ENCODE data around the gene KIF21A. TPM values are rescaled to one million over a fixed set of nuclear protein-coding genes. Genes with fewer than 3 reads are reported as not detected.

The KIF21A gene
- total and polyA plus RNA-seq, 5 donors from 2014 or later, result 1.7 to 10.7 (median 2.1) TPM

GRCh38 chr12:39369756-39370155 lies 73.2 kb downstream of the KIF21A start:
- Histone ChIP-seq H3K36me3 (ENCODE audit: control insufficient read depth, insufficient read depth, low read length) (peaks cover 2% of the 10 kb centered on the region), H3K27ac (ENCODE audit: insufficient read depth, low read length, poor library complexity, severe bottlenecking) (no peak overlapping the region), H3K27me3 (ENCODE audit: control insufficient read depth, insufficient read depth, low read length) (no peaks in the 10 kb centered on the region), H3K4me3 (ENCODE audit: low read depth, low read length) (no peak overlapping the region), H3K9me3 (ENCODE audit: control insufficient read depth in 2 of 2, low read length in 2 of 2) (no peaks in the 10 kb centered on the region), H3K4me1 (ENCODE audit: control insufficient read depth, insufficient read depth, low read length, poor library complexity, severe bottlenecking) (peaks cover 5% of the 10 kb centered on the region)
- ATAC-seq (ENCODE audit: low read depth in 2 of 2) (no peak), DNase-seq (peak in 1 of 3 donors; percentile 22)
- H3K9me3 Mint-ChIP-seq, result no peaks in the 10 kb centered on the region
- H3K4me3 Mint-ChIP-seq, result no peak overlapping the region
- peaks cover 22% of the 10 kb centered on the region for H3K36me3 Mint-ChIP-seq
- no peak overlapping the region for H3K27ac Mint-ChIP-seq
- peaks cover 0 to 13% (median 11%) of the 10 kb centered on the region in 4 donors for H3K4me1 Mint-ChIP-seq
- H3K27me3 Mint-ChIP-seq, result no peaks in the 10 kb centered on the region

- Histone ChIP-seq H3K27ac (ENCODE audit: insufficient read depth, low read length, poor library complexity, severe bottlenecking) (no peak overlapping the region), H3K4me1 (ENCODE audit: control insufficient read depth, insufficient read depth, low read length, poor library complexity, severe bottlenecking) (peaks cover 5% of the 10 kb centered on the region), H3K9me3 (ENCODE audit: control insufficient read depth in 2 of 2, low read length in 2 of 2) (no peaks in the 10 kb centered on the region), H3K4me3 (ENCODE audit: low read depth, low read length) (no peak overlapping the region), H3K27me3 (ENCODE audit: control insufficient read depth, insufficient read depth, low read length) (no peaks in the 10 kb centered on the region), H3K36me3 (ENCODE audit: control insufficient read depth, insufficient read depth, low read length) (peaks cover 2% of the 10 kb centered on the region)
- Mint-ChIP-seq H3K4me3 (no peak overlapping the region), H3K36me3 (peaks cover 24% of the 10 kb centered on the region), H3K27ac (no peak overlapping the region), H3K4me1 (peaks cover 0 to 13% (median 11%) of the 10 kb centered on the region in 4 donors), H3K27me3 (no peaks in the 10 kb centered on the region), H3K9me3 (no peaks in the 10 kb centered on the region)
- DNase-seq (no peak), ATAC-seq (ENCODE audit: low read depth in 2 of 2) (no peak)
Observed at GRCh38 chr12:39368891-39369290, 74.0 kb downstream of the KIF21A start.

- Mint-ChIP-seq H3K9me3 (no peaks in the 10 kb centered on the region), H3K27me3 (no peaks in the 10 kb centered on the region), H3K4me1 (peaks cover 0 to 10% (median 9%) of the 10 kb centered on the region in 4 donors)
Observed at GRCh38 chr12:39368096-39368495, 74.8 kb downstream of the KIF21A start.

GRCh38 chr12:39367494-39367893 lies 75.4 kb downstream of the KIF21A start:
- peaks cover 0 to 5% (median 4%) of the 10 kb centered on the region in 4 donors for H3K4me1 Mint-ChIP-seq
- no peaks in the 10 kb centered on the region for H3K4me1 ChIP-seq (ENCODE audit: control insufficient read depth, insufficient read depth, low read length, poor library complexity, severe bottlenecking)
- H3K27ac ChIP-seq (ENCODE audit: insufficient read depth, low read length, poor library complexity, severe bottlenecking), result no peak overlapping the region
- ATAC-seq (ENCODE audit: low read depth in 2 of 2) (no peak), DNase-seq (no peak)
- no peaks in the 10 kb centered on the region for H3K9me3 Mint-ChIP-seq
- H3K27ac Mint-ChIP-seq, result no peak overlapping the region
- peaks cover 24% of the 10 kb centered on the region for H3K36me3 Mint-ChIP-seq
- H3K27me3 ChIP-seq (ENCODE audit: control insufficient read depth, insufficient read depth, low read length), result no peaks in the 10 kb centered on the region
- no peak overlapping the region for H3K4me3 ChIP-seq (ENCODE audit: low read depth, low read length)
- H3K4me3 Mint-ChIP-seq, result no peak overlapping the region
- no peaks in the 10 kb centered on the region for H3K9me3 ChIP-seq (ENCODE audit: control insufficient read depth in 2 of 2, low read length in 2 of 2)
- no peaks in the 10 kb centered on the region for H3K27me3 Mint-ChIP-seq
- H3K36me3 ChIP-seq (ENCODE audit: control insufficient read depth, insufficient read depth, low read length), result peaks cover 6% of the 10 kb centered on the region

More at GRCh38 chr12:39368096-39368495, 74.8 kb downstream of the KIF21A start:
- no peak overlapping the region for H3K4me3 Mint-ChIP-seq
- Histone ChIP-seq H3K9me3 (ENCODE audit: control insufficient read depth in 2 of 2, low read length in 2 of 2) (no peaks in the 10 kb centered on the region), H3K4me3 (ENCODE audit: low read depth, low read length) (no peak overlapping the region), H3K27me3 (ENCODE audit: control insufficient read depth, insufficient read depth, low read length) (no peaks in the 10 kb centered on the region), H3K36me3 (ENCODE audit: control insufficient read depth, insufficient read depth, low read length) (peaks cover 4% of the 10 kb centered on the region), H3K27ac (ENCODE audit: insufficient read depth, low read length, poor library complexity, severe bottlenecking) (no peak overlapping the region), H3K4me1 (ENCODE audit: control insufficient read depth, insufficient read depth, low read length, poor library complexity, severe bottlenecking) (peaks cover 5% of the 10 kb centered on the region)
- peaks cover 24% of the 10 kb centered on the region for H3K36me3 Mint-ChIP-seq
- ATAC-seq (ENCODE audit: low read depth in 2 of 2) (no peak), DNase-seq (no peak)
- H3K27ac Mint-ChIP-seq, result no peak overlapping the region

- Mint-ChIP-seq H3K27ac (no peak overlapping the region), H3K4me1 (peaks cover 0 to 2% (median 0%) of the 10 kb centered on the region in 4 donors), H3K27me3 (no peaks in the 10 kb centered on the region), H3K9me3 (no peaks in the 10 kb centered on the region), H3K36me3 (peaks cover 34% of the 10 kb centered on the region), H3K4me3 (no peak overlapping the region)
- ATAC-seq (ENCODE audit: low read depth in 2 of 2) (no peak), DNase-seq (no peak)
- Histone ChIP-seq H3K4me1 (ENCODE audit: control insufficient read depth, insufficient read depth, low read length, poor library complexity, severe bottlenecking) (no peaks in the 10 kb centered on the region), H3K36me3 (ENCODE audit: control insufficient read depth, insufficient read depth, low read length) (peaks cover 6% of the 10 kb centered on the region), H3K9me3 (ENCODE audit: control insufficient read depth in 2 of 2, low read length in 2 of 2) (no peaks in the 10 kb centered on the region), H3K4me3 (ENCODE audit: low read depth, low read length) (no peak overlapping the region), H3K27me3 (ENCODE audit: control insufficient read depth, insufficient read depth, low read length) (no peaks in the 10 kb centered on the region), H3K27ac (ENCODE audit: insufficient read depth, low read length, poor library complexity, severe bottlenecking) (no peak overlapping the region)
Observed at GRCh38 chr12:39365364-39366001, 77.4 kb downstream of the KIF21A start.

GRCh38 chr12:39364196-39364595 lies 78.7 kb downstream of the KIF21A start:
- no peaks in the 10 kb centered on the region for H3K4me1 Mint-ChIP-seq
- Histone ChIP-seq H3K4me3 (ENCODE audit: low read depth, low read length) (no peak overlapping the region), H3K27ac (ENCODE audit: insufficient read depth, low read length, poor library complexity, severe bottlenecking) (no peak overlapping the region), H3K27me3 (ENCODE audit: control insufficient read depth, insufficient read depth, low read length) (no peaks in the 10 kb centered on the region), H3K36me3 (ENCODE audit: control insufficient read depth, insufficient read depth, low read length) (peaks cover 6% of the 10 kb centered on the region), H3K4me1 (ENCODE audit: control insufficient read depth, insufficient read depth, low read length, poor library complexity, severe bottlenecking) (no peaks in the 10 kb centered on the region), H3K9me3 (ENCODE audit: control insufficient read depth in 2 of 2, low read length in 2 of 2) (no peaks in the 10 kb centered on the region)
- H3K9me3 Mint-ChIP-seq, result no peaks in the 10 kb centered on the region
- DNase-seq (no peak), ATAC-seq (ENCODE audit: low read depth in 2 of 2) (no peak)
- H3K27ac Mint-ChIP-seq, result no peak overlapping the region
- H3K36me3 Mint-ChIP-seq, result peaks cover 34% of the 10 kb centered on the region
- no peak overlapping the region for H3K4me3 Mint-ChIP-seq
- H3K27me3 Mint-ChIP-seq, result no peaks in the 10 kb centered on the region

GRCh38 chr12:39359645-39360044 lies 83.3 kb downstream of the KIF21A start:
- Mint-ChIP-seq H3K9me3 (no peaks in the 10 kb centered on the region), H3K27me3 (no peaks in the 10 kb centered on the region), H3K36me3 (peaks cover 33% of the 10 kb centered on the region), H3K4me1 (no peaks in the 10 kb centered on the region), H3K27ac (no peak overlapping the region), H3K4me3 (no peak overlapping the region)
- Histone ChIP-seq H3K4me3 (ENCODE audit: low read depth, low read length) (no peak overlapping the region), H3K9me3 (ENCODE audit: control insufficient read depth in 2 of 2, low read length in 2 of 2) (no peaks in the 10 kb centered on the region), H3K36me3 (ENCODE audit: control insufficient read depth, insufficient read depth, low read length) (peaks cover 6% of the 10 kb centered on the region), H3K27ac (ENCODE audit: insufficient read depth, low read length, poor library complexity, severe bottlenecking) (no peak overlapping the region), H3K4me1 (ENCODE audit: control insufficient read depth, insufficient read depth, low read length, poor library complexity, severe bottlenecking) (no peaks in the 10 kb centered on the region), H3K27me3 (ENCODE audit: control insufficient read depth, insufficient read depth, low read length) (no peaks in the 10 kb centered on the region)
- ATAC-seq (ENCODE audit: low read depth in 2 of 2) (no peak), DNase-seq (no peak)

- no peak overlapping the region for H3K27ac Mint-ChIP-seq
- Histone ChIP-seq H3K4me1 (ENCODE audit: control insufficient read depth, insufficient read depth, low read length, poor library complexity, severe bottlenecking) (no peaks in the 10 kb centered on the region), H3K4me3 (ENCODE audit: low read depth, low read length) (no peak overlapping the region), H3K36me3 (ENCODE audit: control insufficient read depth, insufficient read depth, low read length) (peaks cover 2% of the 10 kb centered on the region), H3K27me3 (ENCODE audit: control insufficient read depth, insufficient read depth, low read length) (no peaks in the 10 kb centered on the region), H3K9me3 (ENCODE audit: control insufficient read depth in 2 of 2, low read length in 2 of 2) (no peaks in the 10 kb centered on the region), H3K27ac (ENCODE audit: insufficient read depth, low read length, poor library complexity, severe bottlenecking) (no peak overlapping the region)
- ATAC-seq (ENCODE audit: low read depth in 2 of 2) (no peak), DNase-seq (no peak)
- no peaks in the 10 kb centered on the region for H3K9me3 Mint-ChIP-seq
- H3K4me1 Mint-ChIP-seq, result no peaks in the 10 kb centered on the region
- no peaks in the 10 kb centered on the region for H3K27me3 Mint-ChIP-seq
- peaks cover 30% of the 10 kb centered on the region for H3K36me3 Mint-ChIP-seq
- no peak overlapping the region for H3K4me3 Mint-ChIP-seq
Observed at GRCh38 chr12:39357041-39357440, 85.9 kb downstream of the KIF21A start.
